Activated CD4-positive, alpha-beta T cell treated with anti-CD3 and anti-CD28 coated beads, Interleukin-2, amount 50 U/mL, for 1 hour (primary cell): Measurements from ENCODE around the gene STK35.
A peak's percentile ranks its signal among the peaks of the same experiment; 100 is the strongest.

Experiments used
- DNase-seq: peaks from one replicate; pipeline ENCODE4 v3.0.0-alpha.2; 2020

STK35 gene

DNA sequence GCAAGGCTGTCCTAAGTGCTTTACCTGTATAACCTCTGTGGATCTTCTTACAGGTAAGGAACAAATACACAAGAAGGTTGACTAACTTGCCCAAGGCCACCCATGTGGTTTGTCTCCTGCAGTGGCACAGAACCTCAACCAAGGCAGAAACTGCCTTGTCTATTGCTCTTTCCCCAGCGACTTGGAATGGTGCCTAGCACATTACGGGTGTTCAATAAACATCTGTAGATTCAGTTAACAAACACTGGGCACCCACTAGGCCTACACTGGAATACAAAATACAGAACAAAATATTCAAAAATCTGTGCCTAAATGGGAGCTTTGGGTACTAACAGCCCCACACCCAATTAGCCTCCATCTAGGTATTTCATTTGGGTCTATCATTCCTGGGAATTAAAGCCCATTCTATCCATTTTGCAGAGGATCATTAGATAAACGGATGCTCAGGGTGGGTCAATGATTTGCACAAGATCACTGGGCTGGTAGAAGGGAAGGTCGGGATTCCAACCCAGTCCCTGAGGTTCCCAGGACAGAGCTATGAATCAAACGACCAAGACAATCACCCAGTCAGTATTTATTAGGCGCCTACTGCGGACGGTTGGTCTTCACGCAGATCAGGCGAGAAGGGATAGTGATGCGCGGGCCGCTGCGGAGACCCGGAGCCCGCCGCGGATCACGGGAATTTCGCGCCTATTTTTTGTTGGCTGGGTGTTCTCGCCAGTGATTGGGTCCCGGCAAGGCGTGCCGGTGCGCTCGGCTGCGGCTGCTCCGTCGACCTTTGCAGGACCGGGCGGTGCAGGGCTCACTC lies at the start of gene STK35:
Gene STK35 (plus strand): TSS at position 771 of the 808 bp plus-strand sequence. CDS start 55 bp downstream, outside the sequence.
- no peak for DNase-seq

DNA sequence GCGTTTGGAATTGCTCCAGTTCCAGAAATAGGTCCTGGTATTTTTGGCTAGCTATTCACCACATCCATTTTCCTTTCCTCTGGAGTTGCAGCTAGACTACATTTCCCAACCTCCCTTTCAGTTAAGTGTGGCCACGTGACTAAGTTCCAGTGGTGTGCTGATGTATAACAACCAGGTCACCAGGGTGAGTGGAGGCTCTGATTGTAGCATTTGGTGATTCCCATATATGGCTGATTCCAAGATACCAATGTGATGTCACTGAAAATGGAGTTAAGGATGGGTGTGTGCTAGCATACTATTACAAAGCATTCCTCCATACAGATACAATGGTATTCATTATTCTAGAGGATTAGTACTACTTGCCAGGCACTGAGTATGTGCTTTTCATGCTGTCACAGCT lies 49.7 kb upstream of the STK35 start:
- DNase-seq = no peak

DNA sequence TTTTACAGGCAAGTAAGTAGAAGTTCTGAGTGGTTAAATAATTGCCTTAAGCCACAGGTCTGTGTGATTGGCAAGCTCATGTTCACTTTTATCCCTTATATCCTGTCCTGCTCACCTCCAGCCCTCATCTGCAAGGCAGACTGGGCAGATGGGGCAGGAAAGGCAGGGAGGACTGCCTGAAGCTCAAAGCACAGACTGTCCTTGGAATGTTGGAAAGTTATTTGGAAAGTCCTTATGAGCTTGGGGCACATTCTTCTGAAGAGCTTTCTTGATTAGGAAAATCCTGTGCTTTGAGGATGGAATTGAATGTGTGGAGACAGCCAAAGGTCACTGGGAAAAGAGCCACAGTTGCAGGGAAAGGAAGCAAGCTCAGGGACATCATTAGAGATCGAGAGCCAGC lies 48.9 kb upstream of the STK35 start:
- DNase-seq = no peak

DNA sequence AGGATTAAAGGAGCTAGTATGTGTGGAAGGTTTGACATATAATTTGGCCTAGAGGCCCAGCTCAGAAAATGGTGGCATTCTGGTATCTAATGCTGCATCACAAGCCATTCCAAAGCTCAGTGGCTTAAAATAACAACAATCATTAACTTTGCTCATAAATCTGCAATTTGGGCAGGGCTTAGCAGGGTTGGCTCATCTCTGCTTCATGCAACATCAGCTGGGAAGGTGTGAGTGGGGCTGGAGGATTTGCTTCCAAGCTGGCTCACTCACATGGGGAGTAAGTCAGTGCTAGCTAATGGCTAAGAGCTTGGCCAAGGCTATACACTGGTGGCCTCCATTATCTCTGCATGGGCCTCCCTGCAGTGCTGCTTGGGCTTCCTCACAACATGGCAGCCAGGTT lies 48.0 kb upstream of the STK35 start:
- no peak for DNase-seq

DNA sequence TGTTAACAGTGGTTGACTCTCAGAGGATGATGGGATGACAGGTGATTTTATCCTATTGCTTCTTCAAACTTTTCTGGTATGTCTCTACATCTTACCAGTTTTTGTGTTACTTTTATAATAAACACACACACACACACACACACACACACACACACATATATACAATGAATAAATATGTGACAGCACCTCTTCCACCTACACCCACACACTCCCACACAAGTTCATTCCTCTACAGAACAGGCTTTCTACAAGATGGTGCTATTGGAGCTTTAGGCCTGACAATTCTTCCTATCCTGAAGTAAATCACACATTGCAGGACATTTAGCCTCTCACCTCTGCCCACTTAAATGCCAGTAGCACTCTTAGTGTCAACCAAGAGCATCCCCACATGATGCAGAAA lies 46.7 kb upstream of the STK35 start:
- DNase-seq = no peak

DNA sequence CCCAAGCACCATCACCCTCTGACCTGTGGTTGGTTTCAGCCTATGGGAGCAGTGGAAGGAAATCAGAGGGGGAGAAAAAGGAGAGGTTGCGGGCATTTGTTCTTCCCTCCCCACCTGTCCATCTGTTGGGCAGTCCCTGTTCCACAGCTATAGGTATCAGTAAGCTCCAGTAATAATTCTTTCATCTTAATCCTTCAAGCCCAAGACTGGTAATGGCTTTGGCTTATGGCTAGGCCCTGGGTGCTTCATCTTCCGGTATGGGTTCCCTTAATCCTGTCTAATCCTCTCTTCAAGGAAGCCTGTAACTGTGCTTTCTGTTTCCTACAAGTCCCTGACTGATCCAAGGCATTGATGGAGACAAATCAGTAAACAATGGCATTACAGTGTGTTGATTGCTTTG lies 42.2 kb upstream of the STK35 start:
- DNase-seq = no peak

DNA sequence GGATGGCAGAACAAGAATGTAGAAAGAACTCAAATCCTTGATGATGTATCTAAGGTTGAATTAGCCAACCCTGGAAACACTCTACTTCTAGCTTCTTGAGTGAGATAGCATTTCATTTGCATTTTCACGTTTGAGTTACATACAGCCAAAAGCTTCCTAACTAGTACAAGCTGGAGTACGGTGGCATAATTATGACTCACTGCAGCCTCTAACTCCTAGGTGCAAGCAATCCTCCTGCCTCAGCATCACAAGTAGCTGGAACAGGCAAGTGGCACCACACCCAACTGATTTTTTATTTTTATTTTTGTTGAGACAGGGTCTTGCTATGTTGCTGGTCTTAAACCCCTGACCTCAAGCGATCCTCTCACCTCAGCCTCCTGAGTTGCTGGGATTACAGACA lies 36.5 kb upstream of the STK35 start:
- DNase-seq = no peak

DNA sequence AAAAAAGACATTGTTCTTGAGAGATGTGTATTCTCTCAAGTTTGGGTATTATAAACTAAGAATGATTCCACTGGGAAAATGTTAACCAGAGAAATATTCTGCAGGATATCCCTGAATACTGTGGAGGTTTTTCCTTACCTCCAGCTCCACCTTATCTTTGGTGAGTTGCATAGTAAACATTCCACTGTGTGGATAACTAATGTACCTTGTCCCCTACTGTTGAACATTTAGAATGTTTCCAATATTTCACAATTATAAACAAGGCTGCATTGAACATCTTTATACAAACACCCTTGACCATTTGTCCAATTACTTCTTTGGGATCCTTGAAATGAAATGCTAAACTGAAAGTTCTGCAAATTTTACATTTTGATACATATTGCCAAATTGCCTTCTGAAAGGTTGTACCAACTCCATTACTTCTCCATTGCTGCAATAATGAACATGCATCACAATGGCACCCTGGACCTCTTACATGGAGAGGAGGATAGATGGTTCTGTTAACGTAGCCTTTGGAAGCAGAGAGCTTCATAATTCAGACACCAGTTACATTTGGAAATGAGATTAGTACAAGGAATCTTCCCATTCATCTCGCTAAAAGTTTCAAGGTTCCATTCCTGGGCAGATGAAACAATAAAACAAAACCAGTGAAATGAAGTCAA lies 35.0 kb upstream of the STK35 start:
- no peak for DNase-seq

DNA sequence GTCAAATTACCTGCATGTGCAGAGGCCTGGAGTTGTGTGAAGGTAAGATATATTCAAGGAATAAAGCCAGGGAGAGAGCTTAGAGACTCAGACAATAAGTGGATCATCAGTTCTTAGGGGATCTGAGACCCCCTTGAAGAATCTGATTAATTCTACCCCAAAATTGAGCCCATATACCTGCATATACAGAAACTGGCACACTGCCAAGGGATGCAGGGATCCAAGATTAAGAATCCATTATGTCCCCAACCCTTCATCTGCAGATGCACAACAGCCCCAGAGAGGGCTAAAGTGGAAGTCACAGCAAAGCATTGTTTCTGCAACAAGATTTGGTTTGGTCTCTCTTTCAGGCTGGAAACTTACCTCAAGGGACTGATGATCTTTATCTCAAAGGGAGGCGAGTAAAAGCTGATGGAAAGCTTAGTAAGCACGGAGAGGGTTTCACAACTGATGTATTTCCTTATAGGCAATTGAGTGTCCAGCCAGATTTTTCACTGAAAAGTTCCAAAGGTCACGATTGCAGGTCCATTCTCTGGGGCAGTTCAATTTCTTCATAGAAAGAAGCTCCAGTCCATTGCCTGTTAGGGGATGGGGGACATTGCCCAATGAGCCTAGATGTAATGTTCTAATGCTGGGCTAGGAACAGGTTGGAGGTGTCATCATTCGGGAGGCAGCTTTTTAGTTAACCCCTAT lies 20.9 kb upstream of the STK35 start:
- no peak for DNase-seq

DNA sequence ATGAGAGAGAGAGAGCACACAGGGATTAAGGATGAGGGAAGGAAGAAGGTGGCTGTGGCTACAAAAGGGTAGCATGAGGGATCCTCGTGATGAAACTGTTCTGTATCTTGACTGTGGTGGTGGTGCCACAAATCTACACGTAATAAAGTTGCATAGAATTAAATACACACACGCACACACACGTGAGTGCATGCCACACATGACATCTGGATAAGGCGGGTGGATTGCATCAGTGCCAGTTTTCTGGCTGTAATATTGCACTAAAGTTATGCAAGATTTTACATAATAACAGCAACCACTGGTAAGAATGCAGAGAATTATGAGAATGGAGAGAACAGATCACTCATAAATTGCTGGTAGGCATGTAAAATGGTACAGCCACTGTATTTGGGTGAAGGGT lies 16.9 kb upstream of the STK35 start:
- no peak for DNase-seq

DNA sequence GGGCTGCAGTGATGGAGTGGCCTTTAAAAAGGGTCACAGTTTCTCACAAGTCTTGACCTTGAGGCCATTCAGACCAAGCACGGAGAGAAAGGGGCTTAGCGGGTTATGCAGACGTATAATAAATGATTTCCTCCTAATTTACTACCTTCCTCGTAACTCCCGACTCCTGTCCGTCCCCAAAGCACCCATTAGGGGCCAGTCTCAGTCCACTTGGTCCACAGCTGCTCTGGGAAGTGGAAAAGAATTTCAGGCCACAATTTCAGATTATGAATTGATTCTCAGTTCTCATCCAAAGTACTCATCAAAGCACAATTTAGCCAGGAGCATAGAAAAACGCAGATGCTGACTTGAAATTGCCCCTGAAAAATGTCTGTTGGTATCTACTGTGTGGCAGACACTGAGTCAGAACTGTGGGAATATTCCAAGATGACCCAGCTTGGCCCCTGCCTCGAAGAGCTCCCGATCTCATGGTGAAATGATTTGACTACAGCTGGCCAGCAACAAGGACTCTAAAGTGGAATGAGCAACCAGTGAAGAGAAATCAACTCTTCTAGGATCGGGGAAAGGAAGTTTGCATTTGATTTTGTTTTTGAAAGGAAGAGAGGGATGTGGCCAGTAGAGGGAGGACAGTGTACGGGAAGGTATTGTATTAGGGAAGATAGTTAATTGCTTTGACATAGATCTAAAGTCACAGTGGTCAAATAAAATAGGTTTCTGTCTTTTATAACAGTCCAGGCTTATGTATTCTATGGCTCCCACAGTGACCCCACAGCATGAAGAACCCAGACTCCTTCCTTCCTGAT lies 15.2 kb upstream of the STK35 start:
- no peak for DNase-seq

DNA sequence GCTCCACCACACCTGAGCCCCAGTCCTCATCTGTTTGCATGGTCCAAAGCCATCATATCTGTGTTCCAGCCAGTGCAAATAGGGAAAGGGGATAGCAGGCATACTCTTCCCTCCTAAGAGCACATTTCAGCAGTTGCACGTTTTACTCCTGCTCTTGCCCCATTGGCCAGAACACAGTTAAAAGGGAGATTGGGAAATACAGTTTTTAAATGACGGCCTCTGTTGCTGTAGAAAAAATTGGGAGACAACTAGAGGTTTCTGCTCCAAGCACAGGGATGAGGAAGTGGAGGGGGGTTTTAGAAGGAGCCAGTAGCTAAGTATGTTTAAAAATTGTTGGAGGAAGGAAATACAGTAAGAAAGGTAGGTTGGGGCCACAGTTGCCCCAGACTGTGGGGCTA lies 14.6 kb upstream of the STK35 start:
- DNase-seq = no peak

DNA sequence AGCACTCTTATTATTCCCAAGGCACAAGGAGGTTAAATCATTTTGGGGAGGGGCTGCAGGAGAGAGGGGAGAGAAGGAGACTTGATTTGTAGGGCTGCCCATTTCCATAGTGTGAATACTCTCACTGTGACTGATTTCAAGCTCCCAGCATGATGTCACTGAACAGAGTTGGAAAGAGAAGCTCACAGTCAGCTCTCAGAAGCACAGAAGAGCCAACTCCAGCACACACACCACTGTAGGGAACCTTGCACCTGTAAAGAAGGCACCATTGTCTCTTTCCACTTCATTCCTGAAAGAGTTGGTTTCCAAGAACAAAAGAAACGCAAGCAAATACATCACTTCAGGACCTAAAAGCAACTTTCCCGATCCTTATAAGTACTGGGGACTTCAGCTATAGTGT lies 12.7 kb upstream of the STK35 start:
- DNase-seq = no peak

DNA sequence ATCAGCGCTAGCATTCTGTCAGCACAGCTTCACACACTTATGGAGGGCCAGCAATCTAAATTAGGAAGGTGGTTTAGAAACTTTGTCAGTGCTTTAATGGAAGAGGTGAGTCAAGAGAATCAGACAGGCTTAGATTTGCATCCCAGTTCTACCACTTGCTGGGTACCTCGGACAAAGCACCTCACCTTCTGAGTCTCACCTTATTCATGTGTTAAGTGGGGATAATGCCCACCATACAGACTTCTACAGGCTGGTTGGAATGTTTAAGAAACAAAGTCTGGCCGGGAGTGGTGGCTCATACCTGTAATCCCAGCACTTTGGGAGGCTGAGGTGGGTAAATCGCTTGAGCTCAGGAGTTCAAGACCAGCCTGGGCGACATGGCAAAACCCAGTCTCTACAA lies 12.2 kb upstream of the STK35 start:
- DNase-seq = no peak

DNA sequence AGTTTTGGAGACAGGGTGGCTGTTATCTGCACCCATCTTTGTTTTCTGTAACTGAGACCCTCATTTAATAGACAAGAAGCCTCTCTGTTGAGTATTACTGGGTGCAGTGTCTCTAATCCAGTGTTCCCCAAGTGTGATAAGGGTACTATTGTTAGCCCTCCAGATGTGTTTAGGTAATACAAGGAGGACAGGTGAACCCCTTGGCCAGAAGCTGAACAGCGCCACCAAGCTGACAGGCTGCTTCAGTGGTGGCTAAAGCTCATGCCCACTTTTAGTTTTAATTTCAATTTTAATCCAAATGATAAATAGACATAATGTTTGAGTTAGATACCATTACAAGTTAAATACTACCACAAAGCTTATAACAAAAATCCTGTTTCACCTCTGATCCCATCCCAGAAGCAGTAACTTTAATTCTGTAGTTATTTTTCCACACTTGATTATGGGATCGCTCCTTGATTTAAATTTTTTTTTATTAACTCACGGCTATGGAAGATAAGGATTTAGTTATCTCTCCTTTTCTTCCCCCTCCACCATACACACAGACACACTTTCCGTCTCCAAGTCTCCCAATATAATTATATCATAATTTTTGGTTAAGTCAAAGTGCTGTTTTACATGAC lies 8.4 kb upstream of the STK35 start:
- DNase-seq = peak; percentile 25

DNA sequence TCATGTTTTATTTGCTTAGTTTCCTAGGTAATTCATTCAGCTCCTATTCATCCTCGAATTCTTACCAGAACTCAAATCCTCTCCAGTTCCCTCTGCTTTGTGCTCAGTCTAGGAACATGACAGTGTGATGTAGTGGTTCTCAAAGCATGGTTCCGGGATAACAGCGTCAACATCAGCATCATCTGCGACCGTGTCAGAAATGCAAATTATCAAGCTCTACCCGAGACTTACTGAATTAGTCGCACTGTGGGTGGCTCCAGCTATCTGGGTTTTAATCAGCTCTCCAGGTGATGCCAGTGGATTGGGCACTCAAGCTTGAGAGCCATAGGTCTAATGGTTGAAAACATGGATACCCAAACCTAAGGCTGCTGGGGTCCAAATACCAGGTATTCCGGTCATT lies 7.7 kb upstream of the STK35 start:
- DNase-seq = no peak

DNA sequence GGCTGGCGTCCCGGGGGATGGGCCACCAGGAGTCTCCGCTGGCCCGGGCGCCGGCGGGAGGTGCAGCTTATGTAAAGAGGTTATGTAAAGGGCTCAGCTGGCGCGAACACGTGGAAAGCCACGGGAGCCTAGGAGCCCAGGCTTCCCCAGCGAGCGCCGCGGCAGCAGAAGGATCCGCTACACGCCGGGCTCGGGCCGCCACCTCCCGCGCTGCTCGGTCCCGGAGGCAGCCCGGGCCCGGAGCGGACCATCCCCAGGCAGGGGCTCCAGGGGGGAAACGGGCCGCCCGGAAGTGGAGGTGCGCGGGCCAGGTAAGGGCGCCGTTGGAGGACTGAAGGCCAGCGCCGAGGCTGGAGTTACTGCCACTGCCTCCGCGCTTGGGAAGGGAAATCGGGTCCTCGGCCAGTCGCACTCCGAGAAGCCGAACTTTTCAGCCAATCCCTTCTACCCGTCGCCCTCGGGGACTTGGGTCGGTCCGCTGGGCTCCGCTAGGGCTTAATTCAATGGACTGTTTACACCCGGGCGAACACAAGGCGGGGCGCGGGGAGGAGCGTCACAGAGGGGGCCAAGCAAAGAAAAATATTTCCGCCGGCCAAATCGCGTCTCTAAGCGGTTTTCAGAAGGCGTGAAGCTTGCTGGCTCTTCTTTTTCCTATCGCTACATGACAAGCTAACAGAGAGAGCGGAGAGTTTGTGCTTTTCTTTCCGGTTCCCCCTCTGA lies 398 bp downstream of the STK35 start:
- DNase-seq = peak; percentile 88

DNA sequence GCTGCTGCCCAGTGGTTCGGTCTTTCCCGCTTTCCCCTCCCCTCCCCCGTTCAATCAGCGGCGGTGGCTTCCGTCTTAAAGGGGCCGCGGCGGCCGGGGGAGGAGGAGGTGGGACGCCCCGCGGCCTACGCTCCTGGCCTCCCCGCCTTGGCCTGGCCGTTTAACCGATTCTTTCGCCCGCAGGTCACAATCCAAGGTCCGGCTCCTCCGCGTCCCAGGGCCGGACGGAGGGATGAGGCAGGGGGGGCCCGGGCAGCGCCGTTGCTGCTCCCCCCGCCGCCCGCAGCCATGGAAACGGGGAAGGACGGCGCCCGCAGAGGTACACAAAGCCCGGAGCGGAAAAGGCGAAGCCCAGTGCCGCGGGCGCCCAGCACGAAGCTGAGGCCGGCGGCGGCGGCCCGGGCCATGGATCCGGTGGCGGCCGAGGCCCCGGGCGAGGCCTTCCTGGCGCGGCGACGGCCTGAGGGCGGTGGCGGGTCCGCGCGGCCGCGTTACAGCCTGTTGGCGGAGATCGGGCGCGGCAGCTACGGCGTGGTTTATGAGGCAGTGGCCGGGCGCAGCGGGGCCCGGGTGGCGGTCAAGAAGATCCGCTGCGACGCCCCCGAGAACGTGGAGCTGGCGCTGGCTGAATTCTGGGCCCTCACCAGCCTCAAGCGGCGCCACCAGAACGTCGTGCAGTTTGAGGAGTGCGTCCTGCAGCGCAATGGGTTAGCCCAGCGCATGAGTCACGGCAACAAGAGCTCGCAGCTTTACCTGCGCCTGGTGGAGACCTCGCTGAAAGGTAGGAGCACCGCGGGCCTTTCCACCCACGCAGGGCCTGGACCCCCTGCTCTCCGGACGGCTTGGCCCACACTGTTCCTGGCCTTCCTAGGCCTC lies 1.2 kb downstream of the STK35 start:
- peak; percentile 81 for DNase-seq

DNA sequence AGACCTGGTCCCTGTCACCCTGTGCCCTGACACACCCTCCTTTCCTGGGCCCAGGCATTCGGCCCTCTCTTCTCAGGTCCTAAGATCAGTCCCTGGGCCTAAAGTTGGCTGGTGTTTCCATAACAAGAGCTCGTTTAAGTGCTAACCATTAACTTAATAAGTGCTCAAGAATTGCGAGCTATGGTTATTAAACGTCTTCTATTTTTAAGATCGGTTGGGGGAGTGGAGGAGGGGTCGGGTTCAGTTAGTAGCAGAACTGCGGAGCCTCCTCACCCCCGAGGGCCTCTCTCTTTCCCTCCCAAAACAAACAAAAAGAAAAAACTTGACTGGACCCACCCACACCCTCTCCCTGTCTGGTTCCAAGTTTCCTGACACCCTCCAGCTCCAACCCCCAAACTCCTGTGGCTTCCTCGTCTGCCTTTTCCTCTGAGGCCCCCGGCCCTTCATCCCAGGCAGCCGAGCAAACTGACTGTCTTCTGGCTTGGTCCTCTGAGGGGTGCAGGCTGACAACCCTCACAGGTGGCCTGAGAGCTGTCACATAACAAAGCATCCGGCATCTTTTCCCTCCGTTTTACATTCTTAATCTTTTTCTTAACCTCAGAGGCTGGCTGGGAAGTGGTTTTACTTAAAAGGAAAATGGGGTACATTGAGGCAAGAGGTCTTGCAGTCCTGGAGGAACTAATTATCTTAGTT lies 2.0 kb downstream of the STK35 start:
- DNase-seq = no peak

DNA sequence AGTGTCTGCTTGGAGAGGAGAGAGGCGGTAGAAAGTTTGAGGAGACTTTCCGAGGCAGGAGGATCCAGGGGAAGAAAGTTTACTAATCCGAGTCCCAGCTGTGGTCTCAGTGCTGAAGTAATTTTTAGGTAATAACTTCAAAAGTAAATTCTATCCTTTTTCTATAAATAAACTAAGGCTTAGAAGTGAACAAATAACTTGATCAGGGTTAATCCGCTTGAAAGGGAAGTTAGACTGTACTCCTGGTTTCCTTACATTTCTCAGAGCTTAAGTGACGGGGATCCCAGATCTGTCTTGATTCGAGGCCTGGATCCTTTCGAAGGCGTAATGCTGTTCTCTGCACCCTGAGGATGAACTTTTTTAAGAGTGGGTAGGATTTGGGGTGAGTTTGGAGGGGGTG lies 2.6 kb downstream of the STK35 start:
- DNase-seq = no peak
